ENCODE results near the gene MYL5. TPM values are rescaled to one million over a fixed set of nuclear protein-coding genes. Genes with fewer than 3 reads are reported as not detected.

The MYL5 gene
- polyA plus RNA-seq, 1 donor from 2014 or later: 15.1 TPM

GRCh38 chr4:632926-633325 lies 41.4 kb upstream of the MYL5 start:
- no peak for TF ChIP-seq TAF1 (IDR thresholded peaks at IDR 0.05; ENCODE audit: low read depth)
- TF ChIP-seq SMC3 (conservative IDR thresholded peaks at IDR 0.05; ENCODE audit: poor library complexity): no peak
- no peak for TF ChIP-seq EP300 (conservative IDR thresholded peaks at IDR 0.05; ENCODE audit: poor library complexity, severe bottlenecking)
- TF ChIP-seq MXI1 (conservative IDR thresholded peaks at IDR 0.05; ENCODE audit: poor library complexity, severe bottlenecking): no peak
- no peak for TF ChIP-seq EZH2 (IDR thresholded peaks at IDR 0.05; ENCODE audit: borderline replicate concordance, insufficient read depth, low read length, poor library complexity, severe bottlenecking)
- TF ChIP-seq RAD21 (conservative IDR thresholded peaks at IDR 0.05): no peak
- TF ChIP-seq POLR2AphosphoS5 (IDR thresholded peaks at IDR 0.05): no peak
- TF ChIP-seq CTCF (IDR thresholded peaks at IDR 0.05; ENCODE audit: poor library complexity, severe bottlenecking): no peak
- Histone ChIP-seq H3K9ac (ENCODE audit: low read length) (no peak overlapping the region), H3K27me3 (ENCODE audit: insufficient read depth, low read depth, low read length) (no peaks in the 10 kb centered on the region), H3K4me3 (ENCODE audit: low read length) (no peak overlapping the region), H3K36me3 (ENCODE audit: insufficient read depth, low read length) (no peaks in the 10 kb centered on the region), H3K79me2 (replicated peaks; ENCODE audit: insufficient read depth, low read length) (no peaks in the 10 kb centered on the region), H3K4me2 (ENCODE audit: low read length) (no peak overlapping the region), H4K20me1 (ENCODE audit: insufficient read depth) (no peaks in the 10 kb centered on the region), H3K9me3 (ENCODE audit: low read length) (no peaks in the 10 kb centered on the region), H3F3A (ENCODE audit: insufficient read depth, low read length, poor library complexity, severe bottlenecking) (no peaks in the 10 kb centered on the region), H3K27ac (ENCODE audit: low read length) (no peak overlapping the region), H3K9me2 (ENCODE audit: insufficient read depth, low read length) (no peaks in the 10 kb centered on the region), H2AFZ (ENCODE audit: low read depth, low read length) (no peak overlapping the region)

DNA sequence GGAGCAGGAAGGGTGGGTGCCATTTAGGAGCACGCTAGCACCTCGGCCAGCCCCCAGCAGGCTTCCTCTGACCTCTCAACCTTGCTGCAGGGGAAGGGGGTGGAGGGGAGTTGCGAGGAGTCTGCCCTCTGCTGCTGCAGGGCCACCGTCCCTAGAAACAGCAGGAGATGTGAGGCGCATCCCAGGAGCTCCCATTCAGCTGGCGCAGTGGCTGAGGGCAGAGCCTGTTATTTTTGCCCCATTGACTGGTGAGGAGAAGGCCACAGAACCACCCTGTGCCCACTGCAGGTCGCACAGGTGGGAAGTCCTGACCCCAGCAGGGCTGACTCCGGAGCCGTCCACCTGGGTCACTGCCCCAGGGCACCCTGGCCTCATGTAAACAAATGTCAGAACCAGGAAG lies 40.9 kb upstream of the MYL5 start:
- Histone ChIP-seq H3K27me3 (ENCODE audit: insufficient read depth, low read depth, low read length) (no peaks in the 10 kb centered on the region), H3K9ac (ENCODE audit: low read length) (no peak overlapping the region), H4K20me1 (ENCODE audit: insufficient read depth) (no peaks in the 10 kb centered on the region), H3K79me2 (replicated peaks; ENCODE audit: insufficient read depth, low read length) (no peaks in the 10 kb centered on the region), H3F3A (ENCODE audit: insufficient read depth, low read length, poor library complexity, severe bottlenecking) (no peaks in the 10 kb centered on the region), H3K9me2 (ENCODE audit: insufficient read depth, low read length) (no peaks in the 10 kb centered on the region), H2AFZ (ENCODE audit: low read depth, low read length) (no peak overlapping the region), H3K4me2 (ENCODE audit: low read length) (no peak overlapping the region), H3K27ac (ENCODE audit: low read length) (no peak overlapping the region), H3K9me3 (ENCODE audit: low read length) (no peaks in the 10 kb centered on the region), H3K4me3 (ENCODE audit: low read length) (no peak overlapping the region), H3K36me3 (ENCODE audit: insufficient read depth, low read length) (no peaks in the 10 kb centered on the region)
- TF ChIP-seq, protein P1, sequence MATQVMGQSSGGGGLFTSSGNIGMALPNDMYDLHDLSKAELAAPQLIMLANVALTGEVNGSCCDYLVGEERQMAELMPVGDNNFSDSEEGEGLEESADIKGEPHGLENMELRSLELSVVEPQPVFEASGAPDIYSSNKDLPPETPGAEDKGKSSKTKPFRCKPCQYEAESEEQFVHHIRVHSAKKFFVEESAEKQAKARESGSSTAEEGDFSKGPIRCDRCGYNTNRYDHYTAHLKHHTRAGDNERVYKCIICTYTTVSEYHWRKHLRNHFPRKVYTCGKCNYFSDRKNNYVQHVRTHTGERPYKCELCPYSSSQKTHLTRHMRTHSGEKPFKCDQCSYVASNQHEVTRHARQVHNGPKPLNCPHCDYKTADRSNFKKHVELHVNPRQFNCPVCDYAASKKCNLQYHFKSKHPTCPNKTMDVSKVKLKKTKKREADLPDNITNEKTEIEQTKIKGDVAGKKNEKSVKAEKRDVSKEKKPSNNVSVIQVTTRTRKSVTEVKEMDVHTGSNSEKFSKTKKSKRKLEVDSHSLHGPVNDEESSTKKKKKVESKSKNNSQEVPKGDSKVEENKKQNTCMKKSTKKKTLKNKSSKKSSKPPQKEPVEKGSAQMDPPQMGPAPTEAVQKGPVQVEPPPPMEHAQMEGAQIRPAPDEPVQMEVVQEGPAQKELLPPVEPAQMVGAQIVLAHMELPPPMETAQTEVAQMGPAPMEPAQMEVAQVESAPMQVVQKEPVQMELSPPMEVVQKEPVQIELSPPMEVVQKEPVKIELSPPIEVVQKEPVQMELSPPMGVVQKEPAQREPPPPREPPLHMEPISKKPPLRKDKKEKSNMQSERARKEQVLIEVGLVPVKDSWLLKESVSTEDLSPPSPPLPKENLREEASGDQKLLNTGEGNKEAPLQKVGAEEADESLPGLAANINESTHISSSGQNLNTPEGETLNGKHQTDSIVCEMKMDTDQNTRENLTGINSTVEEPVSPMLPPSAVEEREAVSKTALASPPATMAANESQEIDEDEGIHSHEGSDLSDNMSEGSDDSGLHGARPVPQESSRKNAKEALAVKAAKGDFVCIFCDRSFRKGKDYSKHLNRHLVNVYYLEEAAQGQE (IDR thresholded peaks at IDR 0.05; ENCODE audit: borderline replicate concordance): no peak
- TF ChIP-seq MXI1 (conservative IDR thresholded peaks at IDR 0.05; ENCODE audit: poor library complexity, severe bottlenecking) (no peak), EZH2 (IDR thresholded peaks at IDR 0.05; ENCODE audit: borderline replicate concordance, insufficient read depth, low read length, poor library complexity, severe bottlenecking) (no peak), CTCF (IDR thresholded peaks at IDR 0.05; ENCODE audit: poor library complexity, severe bottlenecking) (no peak), EP300 (conservative IDR thresholded peaks at IDR 0.05; ENCODE audit: poor library complexity, severe bottlenecking) (no peak), POLR2AphosphoS5 (IDR thresholded peaks at IDR 0.05) (no peak), SMC3 (conservative IDR thresholded peaks at IDR 0.05; ENCODE audit: poor library complexity) (no peak), TAF1 (IDR thresholded peaks at IDR 0.05; ENCODE audit: low read depth) (no peak), RAD21 (conservative IDR thresholded peaks at IDR 0.05) (no peak)

Data from neural cell (in vitro differentiated cells).